Left ventricle myocardium inferior (tissue), 1 donor: Measurements from ENCODE around the gene SLC35A3. TPM values are rescaled to one million over a fixed set of nuclear protein-coding genes. Genes with fewer than 3 reads are reported as not detected.

ENCODE experiments used
- DNase-seq: peaks from one replicate; pipeline ENCODE4 v3.0.0-alpha.2; 2020
- H3K27ac ChIP-seq: fragments of 200-600 bp; replicated peaks from 2 replicates; pipeline ENCODE4 v1.8.0; 2021
- H3K27me3 ChIP-seq: fragments of 200-600 bp; 2 replicates; pipeline ENCODE4 v1.8.0; 2021; ENCODE audit warnings: low read depth
- H3K36me3 ChIP-seq: fragments of 200-600 bp; 2 replicates; pipeline ENCODE4 v1.8.0; 2021
- H3K4me1 ChIP-seq: fragments of 200-600 bp; 2 replicates; pipeline ENCODE4 v1.8.0; 2021
- H3K4me3 ChIP-seq: fragments of 200-600 bp; 2 replicates; pipeline ENCODE4 v1.8.0; 2021; ENCODE audit warnings: mild to moderate bottlenecking, moderate library complexity
- H3K9me3 ChIP-seq: fragments of 200-600 bp; replicated peaks from 2 replicates; pipeline ENCODE4 v1.8.0; 2021
- intact Hi-C: fragments of 100-400 bp; cut with micrococcal nuclease; formaldehyde crosslinking; loops from one replicate; pipeline ENCODE4 v1.11.0; 2022
- total RNA-seq: library from RNA; stranded (reverse); fragmentation: NEBNext Ultra II Directional; extraction: Animal tissue kit (Norgen Biotek cat#: 25700); gene quantifications from one replicate; pipeline ENCODE4 v1.2.1, GENCODE V29; 2021
- TF ChIP-seq, protein P1 (sequence below): fragments of 200-600 bp; IDR thresholded peaks from 2 replicates; pipeline ENCODE4 v1.8.0; 2021; ENCODE audit warnings: antibody characterized with exemption, mild to moderate bottlenecking, borderline replicate concordance
- donor health status: DM: no; HTN: yes; CAD: no; lungs with severe emphysema.

The SLC35A3 gene
- total RNA-seq, 1 donor from 2014 or later, result 7.7 TPM

- no peaks in the 10 kb centered on the region for H3K4me1 ChIP-seq
- TF ChIP-seq, protein P1, sequence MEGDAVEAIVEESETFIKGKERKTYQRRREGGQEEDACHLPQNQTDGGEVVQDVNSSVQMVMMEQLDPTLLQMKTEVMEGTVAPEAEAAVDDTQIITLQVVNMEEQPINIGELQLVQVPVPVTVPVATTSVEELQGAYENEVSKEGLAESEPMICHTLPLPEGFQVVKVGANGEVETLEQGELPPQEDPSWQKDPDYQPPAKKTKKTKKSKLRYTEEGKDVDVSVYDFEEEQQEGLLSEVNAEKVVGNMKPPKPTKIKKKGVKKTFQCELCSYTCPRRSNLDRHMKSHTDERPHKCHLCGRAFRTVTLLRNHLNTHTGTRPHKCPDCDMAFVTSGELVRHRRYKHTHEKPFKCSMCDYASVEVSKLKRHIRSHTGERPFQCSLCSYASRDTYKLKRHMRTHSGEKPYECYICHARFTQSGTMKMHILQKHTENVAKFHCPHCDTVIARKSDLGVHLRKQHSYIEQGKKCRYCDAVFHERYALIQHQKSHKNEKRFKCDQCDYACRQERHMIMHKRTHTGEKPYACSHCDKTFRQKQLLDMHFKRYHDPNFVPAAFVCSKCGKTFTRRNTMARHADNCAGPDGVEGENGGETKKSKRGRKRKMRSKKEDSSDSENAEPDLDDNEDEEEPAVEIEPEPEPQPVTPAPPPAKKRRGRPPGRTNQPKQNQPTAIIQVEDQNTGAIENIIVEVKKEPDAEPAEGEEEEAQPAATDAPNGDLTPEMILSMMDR, result no peak
- H3K9me3 ChIP-seq, result no peaks in the 10 kb centered on the region
- H3K27ac ChIP-seq, result no peak overlapping the region
- H3K36me3 ChIP-seq, result peaks cover 19% of the 10 kb centered on the region
- intact Hi-C loops, result no loop called here
- no peak overlapping the region for H3K4me3 ChIP-seq
- DNase-seq, result no peak
- no peaks in the 10 kb centered on the region for H3K27me3 ChIP-seq
Measured at GRCh38 chr1:99978218-99978617, 8.4 kb downstream of the SLC35A3 start.

- intact Hi-C loops, result no loop called here
- no peak for DNase-seq
Measured at GRCh38 chr1:99979091-99979490, 9.3 kb downstream of the SLC35A3 start.

GRCh38 chr1:99980928-99981327 is 11.1 kb downstream of the SLC35A3 start:
- DNase-seq, result no peak
- no peaks in the 10 kb centered on the region for H3K27me3 ChIP-seq
- no peak overlapping the region for H3K27ac ChIP-seq
- H3K9me3 ChIP-seq, result peaks cover 12% of the 10 kb centered on the region
- intact Hi-C loops, result no loop called here
- TF ChIP-seq, protein P1, result no peak
- H3K4me1 ChIP-seq, result no peaks in the 10 kb centered on the region
- H3K4me3 ChIP-seq, result no peak overlapping the region
- H3K36me3 ChIP-seq, result peaks cover 6% of the 10 kb centered on the region

More at GRCh38 chr1:99979091-99979490, 9.3 kb downstream of the SLC35A3 start:
- peaks cover 19% of the 10 kb centered on the region for H3K36me3 ChIP-seq
- H3K4me3 ChIP-seq, result no peak overlapping the region
- H3K9me3 ChIP-seq, result no peaks in the 10 kb centered on the region
- TF ChIP-seq, protein P1, result no peak
- H3K27ac ChIP-seq, result no peak overlapping the region
- no peaks in the 10 kb centered on the region for H3K4me1 ChIP-seq
- H3K27me3 ChIP-seq, result no peaks in the 10 kb centered on the region

DNA sequence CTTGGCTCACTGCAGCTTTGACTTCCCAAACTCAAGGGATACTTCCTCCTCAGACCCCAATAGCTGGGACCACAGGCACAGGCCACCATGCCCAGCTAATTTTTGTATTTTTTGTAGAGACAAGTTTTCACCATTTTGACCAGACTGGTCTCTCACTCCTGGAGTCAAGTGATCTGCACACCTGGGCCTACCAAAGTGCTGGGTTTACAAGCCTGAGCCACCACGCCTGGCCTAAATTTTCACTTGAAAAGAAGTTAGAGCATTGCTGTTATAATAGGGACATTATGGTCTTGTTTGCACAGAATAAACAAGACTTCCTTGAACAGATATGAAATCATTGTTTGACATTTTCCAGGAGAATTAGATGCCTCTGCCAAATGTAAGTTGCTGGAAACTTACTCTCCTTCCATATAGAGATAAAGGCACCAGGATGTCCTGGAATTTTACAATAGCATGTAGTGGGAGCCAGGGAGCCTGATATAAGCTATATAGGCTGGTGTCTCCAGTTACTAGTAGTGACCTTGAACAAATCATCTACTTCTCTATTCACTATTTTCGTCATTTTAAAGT is 16.9 kb downstream of the SLC35A3 start:
- peaks cover 9% of the 10 kb centered on the region for H3K4me1 ChIP-seq
- TF ChIP-seq, protein P1, result no peak
- peaks cover 10% of the 10 kb centered on the region for H3K36me3 ChIP-seq
- DNase-seq, result no peak
- H3K27ac ChIP-seq, result no peak overlapping the region
- H3K9me3 ChIP-seq, result peaks cover 20% of the 10 kb centered on the region
- intact Hi-C loops, result no loop called here
- H3K4me3 ChIP-seq, result no peak overlapping the region
- no peaks in the 10 kb centered on the region for H3K27me3 ChIP-seq

GRCh38 chr1:99988210-99988765 is 18.5 kb downstream of the SLC35A3 start:
- peaks cover 9% of the 10 kb centered on the region for H3K4me1 ChIP-seq
- H3K36me3 ChIP-seq, result peaks cover 23% of the 10 kb centered on the region
- no peak overlapping the region for H3K4me3 ChIP-seq
- no peak overlapping the region for H3K27ac ChIP-seq
- DNase-seq, result no peak
- no peaks in the 10 kb centered on the region for H3K27me3 ChIP-seq
- peaks cover 34% of the 10 kb centered on the region for H3K9me3 ChIP-seq
- TF ChIP-seq, protein P1, result no peak
- intact Hi-C loops, result no loop called here
